ENCODE results near the gene CCDC60.

DNA sequence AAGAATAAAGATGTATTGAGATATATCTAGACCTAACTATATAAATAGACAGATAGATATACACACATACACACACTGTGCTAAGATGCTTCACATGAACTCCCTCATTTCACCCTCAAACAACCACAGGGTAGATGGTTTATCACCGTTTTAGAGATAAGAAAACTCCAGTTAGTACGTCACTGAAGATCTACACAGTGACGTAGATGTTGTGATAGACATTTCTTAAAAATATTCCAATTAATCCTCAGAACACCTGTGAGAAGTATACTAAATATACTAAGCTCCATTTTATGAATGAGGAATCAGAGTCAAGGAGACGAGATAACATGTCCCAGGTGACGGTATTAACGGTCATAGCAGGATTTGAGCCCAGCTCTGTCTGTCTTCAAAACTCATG lies 31.5 kb downstream of the CCDC60 start:
- TF ChIP-seq, protein P1, sequence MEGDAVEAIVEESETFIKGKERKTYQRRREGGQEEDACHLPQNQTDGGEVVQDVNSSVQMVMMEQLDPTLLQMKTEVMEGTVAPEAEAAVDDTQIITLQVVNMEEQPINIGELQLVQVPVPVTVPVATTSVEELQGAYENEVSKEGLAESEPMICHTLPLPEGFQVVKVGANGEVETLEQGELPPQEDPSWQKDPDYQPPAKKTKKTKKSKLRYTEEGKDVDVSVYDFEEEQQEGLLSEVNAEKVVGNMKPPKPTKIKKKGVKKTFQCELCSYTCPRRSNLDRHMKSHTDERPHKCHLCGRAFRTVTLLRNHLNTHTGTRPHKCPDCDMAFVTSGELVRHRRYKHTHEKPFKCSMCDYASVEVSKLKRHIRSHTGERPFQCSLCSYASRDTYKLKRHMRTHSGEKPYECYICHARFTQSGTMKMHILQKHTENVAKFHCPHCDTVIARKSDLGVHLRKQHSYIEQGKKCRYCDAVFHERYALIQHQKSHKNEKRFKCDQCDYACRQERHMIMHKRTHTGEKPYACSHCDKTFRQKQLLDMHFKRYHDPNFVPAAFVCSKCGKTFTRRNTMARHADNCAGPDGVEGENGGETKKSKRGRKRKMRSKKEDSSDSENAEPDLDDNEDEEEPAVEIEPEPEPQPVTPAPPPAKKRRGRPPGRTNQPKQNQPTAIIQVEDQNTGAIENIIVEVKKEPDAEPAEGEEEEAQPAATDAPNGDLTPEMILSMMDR (conservative IDR thresholded peaks at IDR 0.05), result no peak
- no peak for TF ChIP-seq ZFX (IDR thresholded peaks at IDR 0.05)

Measured in C4-2B (cell line).